ENCODE data around the gene NEIL3.

The NEIL3 gene

DNA sequence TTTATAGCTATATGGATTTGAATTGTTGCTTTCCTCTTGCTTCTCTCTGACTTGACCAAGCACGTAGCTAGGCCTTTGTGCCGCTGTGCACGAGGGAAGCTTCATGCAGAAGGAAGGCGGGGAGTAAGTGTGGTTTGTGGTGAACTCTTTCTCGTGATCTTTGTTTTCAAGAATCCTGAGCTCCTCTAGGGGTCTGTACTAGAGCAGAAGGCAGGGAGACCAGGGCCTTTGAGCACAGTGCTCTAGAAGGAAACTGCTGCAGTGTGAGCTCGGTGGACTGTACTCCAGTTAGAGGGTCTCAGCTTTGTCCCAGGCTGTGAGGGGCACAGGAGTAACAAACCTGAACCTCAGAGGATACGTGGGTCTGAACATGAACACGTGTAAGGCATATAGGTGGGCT is 83.6 kb downstream of the NEIL3 start:
- H3K4me2 ChIP-seq (ENCODE audit: low read length) = no peak overlapping the region
- H3K36me3 ChIP-seq (ENCODE audit: insufficient read depth, low read length) = no peaks in the 10 kb centered on the region
- H3K4me3 ChIP-seq (ENCODE audit: low read depth, low read length, poor library complexity, severe bottlenecking) = no peak overlapping the region
- H3K4me1 ChIP-seq (ENCODE audit: insufficient read depth, low read length, severe bottlenecking) = no peaks in the 10 kb centered on the region
- no peak overlapping the region for H2AFZ ChIP-seq (ENCODE audit: low read length)
- H3K9me2 ChIP-seq (ENCODE audit: low read depth, low read length) = no peaks in the 10 kb centered on the region
- H3K79me2 ChIP-seq (ENCODE audit: insufficient read depth, low read length) = no peaks in the 10 kb centered on the region
- H3K27me3 ChIP-seq (ENCODE audit: insufficient read depth, low read length) = no peaks in the 10 kb centered on the region; the same call in 1 of the 2 replicates
- H3K27ac ChIP-seq (ENCODE audit: low read depth, low read length, poor library complexity, severe bottlenecking) = no peak overlapping the region
- H3F3A ChIP-seq (ENCODE audit: insufficient read depth, low read length) = no peaks in the 10 kb centered on the region
- no peaks in the 10 kb centered on the region for H4K20me1 ChIP-seq (ENCODE audit: insufficient read depth, low read length)
- TF ChIP-seq EZH2 (IDR thresholded peaks at IDR 0.05; ENCODE audit: borderline replicate concordance, low read length) = no peak
- TF ChIP-seq, protein P1, sequence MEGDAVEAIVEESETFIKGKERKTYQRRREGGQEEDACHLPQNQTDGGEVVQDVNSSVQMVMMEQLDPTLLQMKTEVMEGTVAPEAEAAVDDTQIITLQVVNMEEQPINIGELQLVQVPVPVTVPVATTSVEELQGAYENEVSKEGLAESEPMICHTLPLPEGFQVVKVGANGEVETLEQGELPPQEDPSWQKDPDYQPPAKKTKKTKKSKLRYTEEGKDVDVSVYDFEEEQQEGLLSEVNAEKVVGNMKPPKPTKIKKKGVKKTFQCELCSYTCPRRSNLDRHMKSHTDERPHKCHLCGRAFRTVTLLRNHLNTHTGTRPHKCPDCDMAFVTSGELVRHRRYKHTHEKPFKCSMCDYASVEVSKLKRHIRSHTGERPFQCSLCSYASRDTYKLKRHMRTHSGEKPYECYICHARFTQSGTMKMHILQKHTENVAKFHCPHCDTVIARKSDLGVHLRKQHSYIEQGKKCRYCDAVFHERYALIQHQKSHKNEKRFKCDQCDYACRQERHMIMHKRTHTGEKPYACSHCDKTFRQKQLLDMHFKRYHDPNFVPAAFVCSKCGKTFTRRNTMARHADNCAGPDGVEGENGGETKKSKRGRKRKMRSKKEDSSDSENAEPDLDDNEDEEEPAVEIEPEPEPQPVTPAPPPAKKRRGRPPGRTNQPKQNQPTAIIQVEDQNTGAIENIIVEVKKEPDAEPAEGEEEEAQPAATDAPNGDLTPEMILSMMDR (IDR thresholded peaks at IDR 0.05; ENCODE audit: low read length) = no peak
- no peaks in the 10 kb centered on the region for H3K9me3 ChIP-seq (ENCODE audit: low read length)
- H3K9ac ChIP-seq (ENCODE audit: low read length) = no peak overlapping the region

DNA sequence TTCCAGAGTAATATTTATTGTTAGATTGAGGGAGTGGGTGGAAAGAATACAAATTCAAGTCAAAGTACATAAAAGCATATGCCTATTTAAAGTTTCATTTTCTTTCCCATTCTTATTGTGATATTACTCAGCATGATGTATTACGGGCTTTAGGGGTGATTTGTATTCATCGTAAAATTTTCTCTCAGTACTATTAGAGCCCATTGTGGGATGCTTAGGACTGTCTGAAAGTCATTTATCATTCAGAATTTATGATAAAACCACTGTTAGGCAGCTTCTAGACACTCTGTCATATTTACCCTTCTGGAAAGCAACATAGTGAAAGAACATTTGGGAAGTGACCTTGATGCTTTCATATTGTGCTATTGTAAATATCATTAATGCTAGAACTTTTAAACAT is 86.7 kb downstream of the NEIL3 start:
- Histone ChIP-seq H3K36me3 (ENCODE audit: insufficient read depth, low read length) (no peaks in the 10 kb centered on the region), H3K9me2 (ENCODE audit: low read depth, low read length) (no peaks in the 10 kb centered on the region), H3K4me2 (ENCODE audit: low read length) (no peak overlapping the region), H4K20me1 (ENCODE audit: insufficient read depth, low read length) (no peaks in the 10 kb centered on the region), H2AFZ (ENCODE audit: low read length) (no peak overlapping the region), H3K9me3 (ENCODE audit: low read length) (no peaks in the 10 kb centered on the region), H3K4me1 (ENCODE audit: insufficient read depth, low read length, severe bottlenecking) (no peaks in the 10 kb centered on the region), H3K27me3 (ENCODE audit: insufficient read depth, low read length) (no peaks in the 10 kb centered on the region), H3K9ac (ENCODE audit: low read length) (no peak overlapping the region), H3K79me2 (ENCODE audit: insufficient read depth, low read length) (no peaks in the 10 kb centered on the region), H3K27ac (ENCODE audit: low read depth, low read length, poor library complexity, severe bottlenecking) (no peak overlapping the region), H3F3A (ENCODE audit: insufficient read depth, low read length) (no peaks in the 10 kb centered on the region), H3K4me3 (ENCODE audit: low read depth, low read length, poor library complexity, severe bottlenecking) (no peak overlapping the region)
- TF ChIP-seq EZH2 (IDR thresholded peaks at IDR 0.05; ENCODE audit: borderline replicate concordance, low read length) = no peak
- TF ChIP-seq, protein P1 (IDR thresholded peaks at IDR 0.05; ENCODE audit: low read length) = no peak

DNA sequence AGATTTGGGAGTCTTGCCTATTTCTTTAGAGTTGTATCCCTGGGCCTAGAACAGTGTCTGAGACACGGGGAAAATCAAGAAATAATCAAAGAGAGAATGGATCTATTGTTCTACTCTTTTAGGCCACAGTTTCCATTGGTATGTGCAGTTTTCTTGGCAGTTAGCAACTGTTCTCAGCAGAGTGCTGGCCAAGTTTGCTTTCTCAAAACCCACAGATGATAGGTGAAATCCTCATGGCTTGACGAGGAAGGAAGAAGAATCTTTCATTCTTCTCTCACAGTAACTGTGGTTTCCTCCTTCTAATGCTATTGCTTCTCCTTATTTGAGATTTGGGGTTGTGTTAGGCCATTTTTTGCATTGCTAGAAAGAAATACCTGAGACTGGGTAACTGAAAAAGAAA is 90.4 kb downstream of the NEIL3 start:
- H3K9ac ChIP-seq (ENCODE audit: low read length) = no peak overlapping the region

More for the DNA sequence above, 90.4 kb downstream of the NEIL3 start:
- no peaks in the 10 kb centered on the region for H4K20me1 ChIP-seq (ENCODE audit: insufficient read depth, low read length)
- H3K4me3 ChIP-seq (ENCODE audit: low read depth, low read length, poor library complexity, severe bottlenecking) = no peak overlapping the region
- H3K9me3 ChIP-seq (ENCODE audit: low read length) = no peaks in the 10 kb centered on the region
- H3K27ac ChIP-seq (ENCODE audit: low read depth, low read length, poor library complexity, severe bottlenecking) = no peak overlapping the region
- no peaks in the 10 kb centered on the region for H3K4me1 ChIP-seq (ENCODE audit: insufficient read depth, low read length, severe bottlenecking)
- TF ChIP-seq EZH2 (IDR thresholded peaks at IDR 0.05; ENCODE audit: borderline replicate concordance, low read length) = no peak
- TF ChIP-seq, protein P1 (IDR thresholded peaks at IDR 0.05; ENCODE audit: low read length) = no peak
- H3K4me2 ChIP-seq (ENCODE audit: low read length) = no peak overlapping the region
- no peaks in the 10 kb centered on the region for H3K79me2 ChIP-seq (ENCODE audit: insufficient read depth, low read length)
- H3K27me3 ChIP-seq (ENCODE audit: insufficient read depth, low read length) = no peaks in the 10 kb centered on the region
- H3K9me2 ChIP-seq (ENCODE audit: low read depth, low read length) = no peaks in the 10 kb centered on the region
- no peaks in the 10 kb centered on the region for H3K36me3 ChIP-seq (ENCODE audit: insufficient read depth, low read length)
- H2AFZ ChIP-seq (ENCODE audit: low read length) = no peak overlapping the region
- H3F3A ChIP-seq (ENCODE audit: insufficient read depth, low read length) = no peaks in the 10 kb centered on the region
